ENCODE measurements around the gene KIAA2012.

The KIAA2012 gene

DNA sequence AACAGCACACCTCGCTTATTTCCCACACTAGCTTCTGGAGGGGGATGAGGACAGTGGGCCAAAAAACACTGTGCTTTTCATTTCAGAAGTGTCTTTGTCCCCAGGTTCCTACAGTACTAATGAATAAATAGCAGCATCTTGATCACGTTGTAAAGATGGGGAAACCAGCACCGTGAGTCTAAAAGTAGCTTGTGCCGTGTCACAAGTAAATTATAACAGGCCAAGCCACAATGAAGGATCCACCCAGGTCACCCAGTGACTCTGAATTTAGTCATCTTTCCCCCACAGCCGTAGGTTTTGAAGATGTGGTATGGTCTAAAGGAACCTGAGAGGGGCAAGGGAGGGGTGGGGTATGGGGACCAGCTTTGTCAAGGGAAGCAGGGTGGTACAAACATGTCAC is 30.6 kb upstream of the KIAA2012 start:
- Histone ChIP-seq H3K4me3 (ENCODE audit: low read depth in 1 of 2, low read length in 2 of 2) (no peak overlapping the region), H3K4me1 (ENCODE audit: control insufficient read depth in 1 of 2, insufficient read depth in 2 of 2, low read length in 2 of 2) (peaks cover 14 to 16% of the 10 kb centered on the region in 2 donors), H3K9ac (ENCODE audit: low read depth in 1 of 2, low read length in 2 of 2) (no peak overlapping the region), H3K9me3 (ENCODE audit: control insufficient read depth in 1 of 2, low read length in 2 of 2) (no peaks in the 10 kb centered on the region), H3K27me3 (ENCODE audit: control insufficient read depth in 1 of 2, insufficient read depth in 2 of 2, low read length in 2 of 2) (no peaks in the 10 kb centered on the region), H3K27ac (ENCODE audit: low read depth, low read length) (no peak overlapping the region), H3K36me3 (ENCODE audit: control insufficient read depth in 1 of 2, insufficient read depth in 2 of 2, low read length in 2 of 2) (no peaks in the 10 kb centered on the region)

DNA sequence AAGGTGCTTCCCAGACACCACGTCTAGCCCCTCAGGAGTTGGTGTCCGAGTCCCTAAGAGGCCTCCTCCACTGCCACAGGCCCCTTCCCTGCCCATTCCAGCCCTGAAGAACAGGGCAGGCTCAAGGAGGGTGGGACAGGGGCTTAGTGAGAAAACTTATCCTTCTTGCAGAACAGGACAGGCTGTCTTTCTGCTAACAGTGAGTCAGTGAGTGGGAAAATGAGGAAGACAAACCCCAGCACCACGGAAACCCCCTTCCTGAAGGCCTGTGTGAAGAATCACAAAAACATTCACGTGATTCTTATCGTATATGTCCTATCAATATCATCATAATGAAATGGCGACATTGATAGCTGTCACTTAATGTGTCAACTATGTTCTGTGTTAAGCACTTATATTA is 29.6 kb upstream of the KIAA2012 start:
- Histone ChIP-seq H3K4me3 (ENCODE audit: low read depth in 1 of 2, low read length in 2 of 2) (no peak overlapping the region), H3K9ac (ENCODE audit: low read depth in 1 of 2, low read length in 2 of 2) (no peak overlapping the region), H3K9me3 (ENCODE audit: control insufficient read depth in 1 of 2, low read length in 2 of 2) (no peaks in the 10 kb centered on the region), H3K4me1 (ENCODE audit: control insufficient read depth in 1 of 2, insufficient read depth in 2 of 2, low read length in 2 of 2) (peaks cover 12 to 13% of the 10 kb centered on the region in 2 donors), H3K36me3 (ENCODE audit: control insufficient read depth in 1 of 2, insufficient read depth in 2 of 2, low read length in 2 of 2) (no peaks in the 10 kb centered on the region), H3K27ac (ENCODE audit: low read depth, low read length) (no peak overlapping the region), H3K27me3 (ENCODE audit: control insufficient read depth in 1 of 2, insufficient read depth in 2 of 2, low read length in 2 of 2) (no peaks in the 10 kb centered on the region)

DNA sequence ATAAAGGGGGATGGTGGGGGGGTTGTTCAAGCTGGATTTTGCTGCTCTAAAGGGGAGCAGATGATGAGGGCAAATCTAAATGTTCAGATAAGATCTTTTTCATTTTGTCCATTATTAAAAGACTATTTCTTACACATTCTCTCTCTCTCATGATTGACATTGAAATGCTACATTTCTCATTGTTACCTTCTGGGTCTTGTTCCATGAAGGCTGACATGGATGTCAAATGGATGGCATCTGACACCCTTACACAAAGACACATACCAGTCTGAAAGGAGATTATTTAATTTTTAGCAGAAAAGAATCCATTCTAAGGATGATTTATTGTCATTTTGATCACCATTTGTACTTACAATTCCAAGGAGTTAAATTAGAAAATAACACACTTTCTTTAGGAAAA is 28.3 kb upstream of the KIAA2012 start:
- Histone ChIP-seq H3K4me3 (ENCODE audit: low read depth in 1 of 2, low read length in 2 of 2) (no peak overlapping the region), H3K9ac (ENCODE audit: low read depth in 1 of 2, low read length in 2 of 2) (no peak overlapping the region), H3K9me3 (ENCODE audit: control insufficient read depth in 1 of 2, low read length in 2 of 2) (no peaks in the 10 kb centered on the region), H3K36me3 (ENCODE audit: control insufficient read depth in 1 of 2, insufficient read depth in 2 of 2, low read length in 2 of 2) (no peaks in the 10 kb centered on the region), H3K4me1 (ENCODE audit: control insufficient read depth in 1 of 2, insufficient read depth in 2 of 2, low read length in 2 of 2) (peaks cover 0 to under 1% of the 10 kb centered on the region in 2 donors), H3K27ac (ENCODE audit: low read depth, low read length) (no peak overlapping the region), H3K27me3 (ENCODE audit: control insufficient read depth in 1 of 2, insufficient read depth in 2 of 2, low read length in 2 of 2) (no peaks in the 10 kb centered on the region)

DNA sequence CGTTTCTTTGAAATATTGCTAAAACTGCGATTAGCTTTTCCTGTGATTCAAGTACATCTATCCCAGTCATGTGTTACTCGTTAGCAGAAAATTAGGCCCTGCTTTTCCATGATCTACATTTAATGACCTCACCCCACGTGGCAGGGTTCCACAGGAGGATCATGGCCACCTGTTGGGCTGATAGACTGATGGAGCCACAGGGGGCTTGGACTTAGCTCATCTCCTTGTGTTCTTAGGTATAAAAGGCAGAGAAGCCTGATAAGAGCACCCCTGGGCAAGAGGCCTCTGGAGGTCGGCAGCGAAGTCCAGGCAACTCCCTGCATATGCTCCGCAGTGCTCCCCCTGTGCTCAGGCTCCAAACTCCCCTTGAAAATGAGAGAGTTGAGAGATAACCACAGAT is 26.5 kb upstream of the KIAA2012 start:
- H3K9me3 ChIP-seq (ENCODE audit: control insufficient read depth in 1 of 2, low read length in 2 of 2): no peaks in the 10 kb centered on the region
- H3K9ac ChIP-seq (ENCODE audit: low read depth in 1 of 2, low read length in 2 of 2): no peak overlapping the region
- H3K4me3 ChIP-seq (ENCODE audit: low read depth in 1 of 2, low read length in 2 of 2): no peak overlapping the region
- no peaks in the 10 kb centered on the region for H3K36me3 ChIP-seq (ENCODE audit: control insufficient read depth in 1 of 2, insufficient read depth in 2 of 2, low read length in 2 of 2)
- no peak overlapping the region for H3K27ac ChIP-seq (ENCODE audit: low read depth, low read length)
- H3K4me1 ChIP-seq (ENCODE audit: control insufficient read depth in 1 of 2, insufficient read depth in 2 of 2, low read length in 2 of 2): no peaks in the 10 kb centered on the region
- H3K27me3 ChIP-seq (ENCODE audit: control insufficient read depth in 1 of 2, insufficient read depth in 2 of 2, low read length in 2 of 2): no peaks in the 10 kb centered on the region

DNA sequence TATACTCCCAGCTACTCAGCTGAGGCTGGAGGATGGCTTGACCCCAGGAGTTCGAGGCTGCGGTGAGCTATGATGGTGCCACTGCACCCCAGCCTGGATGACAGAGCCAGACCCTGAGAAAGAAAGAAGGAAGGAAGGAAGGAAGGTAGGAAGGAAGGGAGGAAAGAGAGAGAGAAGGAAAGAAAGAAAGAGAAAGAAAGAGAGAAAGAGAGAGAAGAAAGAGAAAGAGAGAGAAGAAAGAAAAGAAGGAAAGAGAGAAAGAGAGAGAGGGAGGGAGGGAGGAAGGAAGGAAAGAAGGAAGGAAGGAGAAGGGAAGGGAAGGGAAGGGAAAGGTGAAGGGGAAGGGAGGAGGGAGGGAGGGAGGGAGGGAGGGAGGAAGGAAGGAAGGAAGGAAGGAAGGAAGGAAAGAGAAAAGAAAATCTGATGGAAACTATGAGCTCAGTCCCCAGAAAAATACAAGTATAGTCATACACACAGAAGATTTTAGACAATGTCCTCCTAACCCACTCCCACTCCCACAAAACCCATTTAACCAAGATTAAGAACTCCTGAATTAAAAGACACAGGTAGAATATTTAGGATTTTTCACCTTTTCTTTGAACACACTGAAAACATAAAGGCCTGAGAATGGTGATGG is 23.8 kb upstream of the KIAA2012 start:
- H3K4me1 ChIP-seq (ENCODE audit: control insufficient read depth in 1 of 2, insufficient read depth in 2 of 2, low read length in 2 of 2): no peaks in the 10 kb centered on the region
- H3K9ac ChIP-seq (ENCODE audit: low read depth in 1 of 2, low read length in 2 of 2): no peak overlapping the region
- H3K27me3 ChIP-seq (ENCODE audit: control insufficient read depth in 1 of 2, insufficient read depth in 2 of 2, low read length in 2 of 2): no peaks in the 10 kb centered on the region
- no peaks in the 10 kb centered on the region for H3K36me3 ChIP-seq (ENCODE audit: control insufficient read depth in 1 of 2, insufficient read depth in 2 of 2, low read length in 2 of 2)
- H3K9me3 ChIP-seq (ENCODE audit: control insufficient read depth in 1 of 2, low read length in 2 of 2): no peaks in the 10 kb centered on the region
- no peak overlapping the region for H3K4me3 ChIP-seq (ENCODE audit: low read depth in 1 of 2, low read length in 2 of 2)
- no peak overlapping the region for H3K27ac ChIP-seq (ENCODE audit: low read depth, low read length)

DNA sequence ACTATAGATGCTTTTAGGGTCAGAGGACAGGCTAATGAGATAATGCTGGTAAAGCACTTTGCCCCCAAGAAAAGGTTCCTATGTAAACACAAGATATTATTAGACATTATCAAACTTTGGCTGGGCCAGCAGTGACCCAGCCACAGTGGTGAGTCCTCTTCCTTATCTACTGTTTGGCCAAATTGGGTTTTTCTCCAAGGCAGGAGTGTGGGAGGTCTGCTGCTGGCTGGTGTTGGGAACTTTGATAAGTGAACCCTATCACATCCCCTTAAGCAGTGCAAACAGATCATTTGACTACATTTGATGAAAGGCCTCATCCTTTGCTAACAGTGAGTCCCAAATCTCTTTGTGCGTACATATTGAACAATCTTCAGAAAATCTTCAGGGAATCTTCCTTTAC is 23.2 kb upstream of the KIAA2012 start:
- Histone ChIP-seq H3K4me3 (ENCODE audit: low read depth in 1 of 2, low read length in 2 of 2) (no peak overlapping the region), H3K36me3 (ENCODE audit: control insufficient read depth in 1 of 2, insufficient read depth in 2 of 2, low read length in 2 of 2) (no peaks in the 10 kb centered on the region), H3K27me3 (ENCODE audit: control insufficient read depth in 1 of 2, insufficient read depth in 2 of 2, low read length in 2 of 2) (peaks cover 0 to 3% of the 10 kb centered on the region in 2 donors), H3K9ac (ENCODE audit: low read depth in 1 of 2, low read length in 2 of 2) (no peak overlapping the region), H3K27ac (ENCODE audit: low read depth, low read length) (no peak overlapping the region), H3K4me1 (ENCODE audit: control insufficient read depth in 1 of 2, insufficient read depth in 2 of 2, low read length in 2 of 2) (no peaks in the 10 kb centered on the region), H3K9me3 (ENCODE audit: control insufficient read depth in 1 of 2, low read length in 2 of 2) (no peaks in the 10 kb centered on the region)

DNA sequence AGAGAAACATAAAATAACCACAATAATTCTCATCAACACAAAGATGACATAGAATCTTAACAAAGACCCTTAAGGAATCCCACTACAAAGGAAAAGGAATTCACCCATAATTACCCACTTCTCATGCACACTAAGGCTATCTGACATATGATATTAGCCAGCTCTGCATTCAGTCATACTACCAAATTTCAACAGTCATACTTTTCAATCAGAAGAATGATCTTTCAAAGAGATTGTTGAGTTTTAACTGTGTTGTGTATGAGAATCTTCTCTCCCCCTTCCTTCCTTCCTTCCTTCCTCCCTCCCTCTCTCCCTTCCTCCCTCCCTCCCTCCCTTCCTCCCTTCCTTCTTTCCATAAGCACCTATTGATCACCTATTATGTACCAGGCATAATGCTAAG is 22.4 kb upstream of the KIAA2012 start:
- Histone ChIP-seq H3K9me3 (ENCODE audit: control insufficient read depth in 1 of 2, low read length in 2 of 2) (no peaks in the 10 kb centered on the region), H3K27ac (ENCODE audit: low read depth, low read length) (no peak overlapping the region), H3K27me3 (ENCODE audit: control insufficient read depth in 1 of 2, insufficient read depth in 2 of 2, low read length in 2 of 2) (peaks cover 0 to 3% of the 10 kb centered on the region in 2 donors), H3K36me3 (ENCODE audit: control insufficient read depth in 1 of 2, insufficient read depth in 2 of 2, low read length in 2 of 2) (no peaks in the 10 kb centered on the region), H3K9ac (ENCODE audit: low read depth in 1 of 2, low read length in 2 of 2) (no peak overlapping the region), H3K4me1 (ENCODE audit: control insufficient read depth in 1 of 2, insufficient read depth in 2 of 2, low read length in 2 of 2) (no peaks in the 10 kb centered on the region), H3K4me3 (ENCODE audit: low read depth in 1 of 2, low read length in 2 of 2) (no peak overlapping the region)

DNA sequence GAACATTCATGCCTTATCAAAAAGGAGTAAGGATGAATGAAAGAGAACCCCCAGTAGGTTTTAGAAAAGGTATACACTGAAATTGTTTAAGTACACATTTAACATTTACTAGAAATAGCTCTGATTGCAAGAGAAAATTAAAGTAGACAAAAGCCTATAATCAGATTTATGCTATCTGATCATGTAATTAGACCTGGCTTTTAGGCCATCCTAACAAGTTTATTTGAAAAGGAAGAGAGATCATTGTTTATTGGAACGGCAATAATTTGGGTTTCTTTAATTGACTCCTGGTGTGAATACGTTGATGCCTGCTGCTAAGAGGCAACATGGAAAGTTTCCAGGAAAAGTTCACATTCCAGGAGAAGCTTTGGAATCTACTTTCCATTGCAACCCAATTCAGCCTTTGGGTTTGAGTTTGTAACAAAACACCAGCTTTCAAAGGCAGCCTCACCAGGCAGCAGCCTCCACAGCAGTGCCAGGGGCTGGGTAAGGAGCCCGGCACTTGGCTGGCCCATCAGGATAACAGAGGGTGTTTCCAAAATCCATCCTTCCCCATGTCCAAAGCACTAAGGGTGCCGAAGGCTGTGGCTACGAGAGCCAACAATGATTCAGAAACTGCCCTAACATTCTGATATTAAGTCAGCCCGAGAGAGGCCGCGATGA is 21.4 kb upstream of the KIAA2012 start:
- no peak overlapping the region for H3K27ac ChIP-seq (ENCODE audit: low read depth, low read length)
- H3K4me3 ChIP-seq (ENCODE audit: low read depth in 1 of 2, low read length in 2 of 2): no peak overlapping the region

DNA sequence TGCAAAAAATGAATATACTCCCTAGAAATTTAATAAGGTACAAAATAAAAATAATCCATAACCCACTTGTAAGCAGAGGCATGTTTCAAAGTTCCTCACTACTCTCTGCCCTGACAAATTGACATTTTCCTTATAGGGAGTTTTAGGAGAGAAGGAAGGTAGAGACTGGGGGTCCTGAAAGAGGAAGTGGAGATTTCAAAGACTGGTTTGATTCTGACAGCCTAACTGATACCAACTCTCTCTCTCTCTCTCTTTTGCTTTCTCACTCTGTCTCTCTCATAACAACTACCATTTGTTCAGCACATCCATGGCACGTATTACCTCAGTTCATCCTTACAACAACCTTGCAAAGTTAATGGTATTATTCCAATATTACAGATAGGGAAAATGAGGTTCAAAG is 20.8 kb upstream of the KIAA2012 start:
- Histone ChIP-seq H3K9me3 (ENCODE audit: control insufficient read depth in 1 of 2, low read length in 2 of 2) (no peaks in the 10 kb centered on the region), H3K27me3 (ENCODE audit: control insufficient read depth in 1 of 2, insufficient read depth in 2 of 2, low read length in 2 of 2) (peaks cover 0 to 3% of the 10 kb centered on the region in 2 donors), H3K36me3 (ENCODE audit: control insufficient read depth in 1 of 2, insufficient read depth in 2 of 2, low read length in 2 of 2) (no peaks in the 10 kb centered on the region), H3K4me3 (ENCODE audit: low read depth in 1 of 2, low read length in 2 of 2) (no peak overlapping the region), H3K9ac (ENCODE audit: low read depth in 1 of 2, low read length in 2 of 2) (no peak overlapping the region), H3K4me1 (ENCODE audit: control insufficient read depth in 1 of 2, insufficient read depth in 2 of 2, low read length in 2 of 2) (no peaks in the 10 kb centered on the region), H3K27ac (ENCODE audit: low read depth, low read length) (no peak overlapping the region)

More for the DNA sequence above, 21.4 kb upstream of the KIAA2012 start:
- no peak overlapping the region for H3K9ac ChIP-seq (ENCODE audit: low read depth in 1 of 2, low read length in 2 of 2)
- no peaks in the 10 kb centered on the region for H3K36me3 ChIP-seq (ENCODE audit: control insufficient read depth in 1 of 2, insufficient read depth in 2 of 2, low read length in 2 of 2)
- H3K4me1 ChIP-seq (ENCODE audit: control insufficient read depth in 1 of 2, insufficient read depth in 2 of 2, low read length in 2 of 2): no peaks in the 10 kb centered on the region
- H3K9me3 ChIP-seq (ENCODE audit: control insufficient read depth in 1 of 2, low read length in 2 of 2): no peaks in the 10 kb centered on the region
- H3K27me3 ChIP-seq (ENCODE audit: control insufficient read depth in 1 of 2, insufficient read depth in 2 of 2, low read length in 2 of 2): peaks cover 0 to 3% of the 10 kb centered on the region in 2 donors

DNA sequence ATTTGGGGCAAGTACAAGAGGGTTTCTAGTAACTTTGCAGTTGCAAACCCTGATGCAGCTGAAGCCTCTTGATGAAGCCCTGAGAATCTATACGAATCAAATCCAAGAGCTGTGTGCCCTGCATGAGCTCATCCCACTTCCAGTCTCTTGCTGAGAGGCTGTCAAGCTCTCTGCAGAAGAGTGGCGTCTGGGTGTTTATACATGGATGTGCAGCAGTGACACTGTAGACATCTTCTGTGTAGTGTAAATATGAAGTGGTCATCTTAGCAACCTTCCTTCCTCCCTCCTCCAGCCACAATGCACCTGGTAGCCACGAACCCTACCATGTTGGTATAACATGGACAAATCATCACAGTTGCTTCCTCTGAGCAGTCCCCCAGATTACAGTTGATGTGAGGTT is 18.4 kb upstream of the KIAA2012 start:
- H3K9me3 ChIP-seq (ENCODE audit: control insufficient read depth in 1 of 2, low read length in 2 of 2): no peaks in the 10 kb centered on the region
- H3K27ac ChIP-seq (ENCODE audit: low read depth, low read length): no peak overlapping the region
- H3K4me1 ChIP-seq (ENCODE audit: control insufficient read depth in 1 of 2, insufficient read depth in 2 of 2, low read length in 2 of 2): no peaks in the 10 kb centered on the region
- H3K9ac ChIP-seq (ENCODE audit: low read depth in 1 of 2, low read length in 2 of 2): no peak overlapping the region
- H3K36me3 ChIP-seq (ENCODE audit: control insufficient read depth in 1 of 2, insufficient read depth in 2 of 2, low read length in 2 of 2): no peaks in the 10 kb centered on the region
- no peak overlapping the region for H3K4me3 ChIP-seq (ENCODE audit: low read depth in 1 of 2, low read length in 2 of 2)
- peaks cover 0 to 3% of the 10 kb centered on the region in 2 donors for H3K27me3 ChIP-seq (ENCODE audit: control insufficient read depth in 1 of 2, insufficient read depth in 2 of 2, low read length in 2 of 2)
